Raji (cell line): ENCODE results near the gene MAPK8.

Experiments used
- POLR2A ChIP-seq: IDR thresholded peaks from 2 replicates; pipeline ENCODE4 v1.6.1; 2011; ENCODE audit warnings: low read depth, low read length, control low read depth; ENCODE audit not compliant: insufficient read depth

The MAPK8 gene

GRCh38 chr10:48472501-48473069 is 166.1 kb downstream of the MAPK8 start:
- no peak for TF ChIP-seq POLR2A

DNA sequence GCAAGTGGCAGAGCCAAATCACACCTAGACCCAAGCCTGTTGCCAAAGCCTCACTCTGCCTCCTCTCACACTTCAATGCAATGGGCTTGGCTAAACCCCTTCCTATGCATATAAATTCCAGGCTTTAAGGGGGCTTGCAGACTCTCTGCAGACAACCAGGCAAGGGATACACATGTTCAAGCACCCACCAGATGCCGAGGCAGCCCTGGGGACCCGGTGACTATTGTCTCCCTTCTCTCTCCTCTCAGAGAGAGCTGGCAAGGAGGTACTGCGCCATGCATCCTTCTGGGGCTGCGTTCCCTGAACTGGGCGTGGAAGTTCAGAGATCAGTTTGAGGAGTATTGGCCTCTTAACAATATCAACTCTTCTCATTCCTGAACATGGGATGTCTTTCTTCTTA is 167.2 kb downstream of the MAPK8 start:
- TF ChIP-seq POLR2A, result no peak

- TF ChIP-seq POLR2A, result no peak
Observed at GRCh38 chr10:48474765-48475365, 168.4 kb downstream of the MAPK8 start.

GRCh38 chr10:48475943-48476278 is 169.4 kb downstream of the MAPK8 start:
- no peak for TF ChIP-seq POLR2A

DNA sequence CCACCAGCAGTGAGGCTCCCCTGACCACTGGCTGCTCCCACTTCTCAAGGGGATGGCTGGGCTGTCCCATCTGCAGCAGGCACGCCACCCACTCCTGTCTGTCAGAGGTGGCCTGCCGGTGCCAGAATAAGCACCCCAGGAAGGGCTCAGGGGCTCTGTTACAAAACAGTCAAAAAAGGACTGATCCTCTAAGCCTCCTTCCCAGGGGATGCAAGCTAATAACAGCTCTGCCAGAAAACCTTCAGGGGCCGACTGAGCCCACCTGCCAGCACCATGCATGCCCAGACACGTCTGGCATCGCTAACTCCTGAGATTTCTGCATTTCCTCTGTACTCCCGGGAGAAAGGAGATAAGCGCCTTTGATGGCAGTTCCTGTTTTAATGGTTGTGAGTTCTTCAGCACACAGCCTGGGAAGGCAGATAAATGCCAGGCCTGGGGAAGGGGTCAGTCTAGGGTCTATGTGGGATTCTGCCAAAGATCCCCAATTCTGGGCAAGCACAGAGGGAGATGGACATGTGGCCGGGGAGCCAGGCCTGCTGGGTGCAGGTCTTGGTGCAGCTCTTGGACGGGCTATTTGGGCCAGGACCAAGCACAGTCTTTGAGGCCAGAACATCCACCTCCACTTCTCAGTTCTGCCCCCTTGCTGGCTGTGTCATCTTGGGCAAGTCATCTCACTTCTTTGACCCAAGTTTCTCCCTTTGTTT is 170.0 kb downstream of the MAPK8 start:
- TF ChIP-seq POLR2A, result no peak

DNA sequence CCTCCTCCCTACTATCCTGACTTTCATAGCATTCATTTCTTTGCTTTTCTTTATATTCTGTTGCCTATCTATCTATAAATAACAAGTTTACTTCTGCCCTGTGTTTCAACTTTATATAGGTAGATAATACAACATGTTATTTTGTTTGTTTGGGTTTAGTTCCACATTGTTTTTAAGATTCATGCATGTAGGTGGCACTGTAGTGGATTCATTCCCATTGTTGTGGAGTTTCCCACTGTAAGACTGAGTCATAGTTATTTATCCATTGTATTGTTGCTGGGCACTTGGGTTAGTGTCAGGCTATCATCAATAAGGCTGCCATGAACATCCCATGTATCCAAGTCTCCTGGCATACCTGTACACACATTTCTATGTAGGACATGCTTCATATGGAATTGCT is 170.7 kb downstream of the MAPK8 start:
- no peak for TF ChIP-seq POLR2A

DNA sequence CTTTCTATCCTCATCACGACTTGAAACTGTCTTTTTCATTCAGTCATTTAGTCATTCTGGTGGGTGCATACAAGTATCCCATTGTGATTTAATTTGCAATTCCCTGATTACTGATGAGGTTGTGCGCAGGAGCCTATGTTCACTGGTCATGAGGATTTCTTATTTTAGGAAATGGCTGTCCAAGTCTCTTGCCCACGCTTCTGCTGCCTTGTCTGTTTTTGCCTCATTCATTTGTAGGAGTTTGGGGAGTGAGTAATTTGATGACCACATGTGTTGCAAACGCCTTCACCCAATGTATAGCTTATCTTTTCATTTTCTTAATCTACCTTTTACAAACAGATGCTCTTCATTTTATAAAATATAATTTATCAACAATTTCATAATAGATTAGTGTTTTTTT is 171.1 kb downstream of the MAPK8 start:
- TF ChIP-seq POLR2A, result no peak

- TF ChIP-seq POLR2A, result no peak
Observed at GRCh38 chr10:48478469-48478868, 172.0 kb downstream of the MAPK8 start.

DNA sequence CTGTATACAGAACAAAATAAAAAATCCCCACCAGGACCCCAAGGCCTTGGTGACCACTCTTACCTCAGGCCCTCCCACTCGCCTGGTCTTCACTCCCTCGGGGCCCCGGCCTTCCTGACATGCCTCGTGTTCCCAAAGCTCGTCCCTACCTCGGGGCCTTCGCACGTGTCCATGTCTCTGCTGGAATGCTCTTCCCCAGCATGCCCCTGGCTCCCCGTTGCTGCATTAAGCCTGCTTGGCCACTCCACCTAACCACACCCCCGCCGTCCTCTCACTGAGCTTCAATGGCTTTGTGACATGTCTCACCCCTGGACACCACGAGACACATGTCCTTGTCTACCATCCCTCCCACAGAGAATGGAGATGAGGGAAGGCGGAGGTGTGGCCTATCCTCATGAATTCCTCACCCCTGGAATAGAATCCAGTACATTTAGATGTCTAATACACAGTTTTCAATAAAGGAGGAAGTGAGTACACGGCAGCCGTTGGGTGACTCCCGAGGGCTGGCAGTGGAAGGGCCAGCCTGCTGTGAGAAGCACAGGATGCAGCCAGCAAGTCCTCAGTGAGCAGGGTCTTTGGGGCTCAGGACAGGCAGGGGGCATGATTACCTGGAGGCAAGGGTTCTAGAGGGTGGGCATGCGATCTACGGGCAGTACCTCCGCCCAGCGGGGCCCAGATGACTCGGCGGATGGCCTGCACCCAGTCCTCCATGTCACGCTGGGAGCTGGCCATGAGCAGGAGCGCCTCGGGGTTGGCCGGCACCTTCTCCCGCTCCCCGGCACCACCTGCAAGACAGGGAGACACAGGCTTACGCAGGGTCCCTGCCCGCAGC is 172.7 kb downstream of the MAPK8 start:
- TF ChIP-seq POLR2A, result no peak

GRCh38 chr10:48480397-48481374 is 174.2 kb downstream of the MAPK8 start:
- TF ChIP-seq POLR2A, result no peak

DNA sequence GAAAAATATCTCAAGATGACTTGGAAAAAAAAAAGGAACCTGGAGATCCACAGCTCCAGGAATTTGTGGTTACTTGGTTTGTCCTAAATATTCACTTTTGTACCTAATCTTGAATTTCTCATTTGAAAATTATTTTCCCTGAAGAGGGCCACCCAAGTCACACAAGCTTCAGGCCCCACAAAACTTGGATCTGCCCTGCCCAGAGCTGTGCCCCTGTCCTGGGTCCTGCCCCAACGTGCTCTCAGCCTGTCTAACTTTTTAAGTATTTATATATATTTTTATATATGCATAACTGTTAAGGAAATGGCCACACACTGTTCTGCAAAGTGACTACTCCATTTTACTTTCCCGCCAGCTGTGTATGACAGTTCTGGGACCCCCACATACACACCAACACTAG is 174.9 kb downstream of the MAPK8 start:
- TF ChIP-seq POLR2A, result no peak

DNA sequence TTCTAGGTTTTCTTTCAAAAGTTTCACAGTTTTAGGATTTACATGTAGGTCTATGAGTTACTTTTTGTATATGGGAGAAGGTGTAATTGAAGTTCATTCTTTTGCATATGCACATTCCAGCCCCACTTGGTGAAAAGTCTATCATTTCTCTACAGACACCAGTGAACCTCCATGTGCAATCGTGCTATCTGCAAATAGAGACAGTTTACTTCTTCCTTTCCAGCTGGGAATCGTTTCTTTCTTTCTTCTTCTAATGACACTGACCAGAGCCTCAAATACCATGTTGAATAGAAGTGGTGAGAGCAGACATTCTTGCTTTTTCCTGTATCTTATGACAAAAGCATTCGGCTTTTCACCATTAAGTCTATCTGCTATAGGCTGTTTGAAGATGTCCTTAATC is 175.7 kb downstream of the MAPK8 start:
- no peak for TF ChIP-seq POLR2A

- no peak for TF ChIP-seq POLR2A
Observed at GRCh38 chr10:48484911-48485310, 178.4 kb downstream of the MAPK8 start.

GRCh38 chr10:48485711-48486110 is 179.2 kb downstream of the MAPK8 start:
- no peak for TF ChIP-seq POLR2A

DNA sequence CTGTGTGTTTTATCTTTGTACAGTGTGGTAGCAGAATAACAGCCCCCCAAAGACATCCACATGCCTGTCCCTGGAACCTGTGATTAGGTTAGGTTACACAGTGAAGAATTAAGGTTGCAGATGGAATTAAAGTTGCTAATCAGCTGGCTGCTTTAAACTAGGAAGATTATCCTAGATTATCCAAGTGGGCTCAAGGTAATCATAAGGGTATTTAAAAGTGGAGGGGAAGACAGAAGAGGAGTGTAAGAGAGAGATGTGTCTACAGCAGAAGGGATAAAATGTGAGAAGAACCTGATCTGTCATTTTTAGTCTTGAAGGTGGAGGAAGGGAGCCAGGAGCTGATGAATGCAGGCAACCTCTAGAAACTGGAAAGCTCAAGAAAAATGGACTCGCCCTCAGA is 180.8 kb downstream of the MAPK8 start:
- TF ChIP-seq POLR2A, result no peak
